Spleen (tissue), 11 donors: ENCODE data around the gene SLC2A6. TPM values are rescaled to one million over a fixed set of nuclear protein-coding genes. Genes with fewer than 3 reads are reported as not detected.
A peak's percentile ranks its signal among the peaks of the same experiment; 100 is the strongest.

Experiments used
- DNase-seq: peaks from one replicate; pipeline ENCODE4 v3.0.0-alpha.2; 2020
- H3K27ac ChIP-seq, 8 donors: fragments of 200-600 bp; sonication (generic) in 7 of 8; 1 replicate in 4 of 8; 2 replicates in 4 of 8; pipeline versions ENCODE4 v1.5.0 to v1.8.0; 2016 to 2021; ENCODE audit warnings: inconsistent platforms in 4 of 8, mild to moderate bottlenecking in 4 of 8, moderate library complexity in 1 of 8
- H3K27me3 ChIP-seq, 7 donors: fragments of 200-600 bp; sonication (generic) in 6 of 7; replicated peaks in 1 of 7; 1 replicate in 4 of 7; 2 replicates in 3 of 7; pipeline versions ENCODE4 v1.5.0 to v1.8.0; 2016 to 2021; ENCODE audit warnings: inconsistent platforms in 3 of 7, mild to moderate bottlenecking in 1 of 7
- H3K36me3 ChIP-seq, 6 donors: fragments of 200-600 bp; sonication (generic) in 5 of 6; 1 replicate in 4 of 6; 2 replicates in 2 of 6; pipeline versions ENCODE4 v1.5.0 to v1.8.0; 2016 to 2021; ENCODE audit warnings: inconsistent platforms in 2 of 6
- H3K4me1 ChIP-seq, 6 donors: fragments of 200-600 bp; sonication (generic) in 5 of 6; 1 replicate in 3 of 6; 2 replicates in 3 of 6; pipeline versions ENCODE4 v1.5.0 to v1.8.0; 2016 to 2021; ENCODE audit warnings: inconsistent platforms in 3 of 6
- H3K4me3 ChIP-seq, 8 donors: fragments of 200-600 bp; sonication (generic) in 7 of 8; 1 replicate in 4 of 8; 2 replicates in 4 of 8; pipeline versions ENCODE4 v1.5.0 to v1.8.0; 2016 to 2021; ENCODE audit warnings: inconsistent platforms in 4 of 8, mild to moderate bottlenecking in 4 of 8, moderate library complexity in 2 of 8
- H3K9me3 ChIP-seq, 8 donors: fragments of 200-600 bp; sonication (generic) in 7 of 8; 1 replicate in 4 of 8; 2 replicates in 4 of 8; pipeline versions ENCODE4 v1.5.0 to v1.8.0; 2016 to 2021; ENCODE audit warnings: inconsistent platforms in 4 of 8
- CTCF ChIP-seq, 11 experiments: fragments of 200-600 bp in 7 of 11; fragments of 450-650 bp in 4 of 11; sonication (generic) in 4 of 11; IDR thresholded peaks in 8 of 11; conservative IDR thresholded peaks in 3 of 11; 1 replicate in 7 of 11; 2 replicates in 4 of 11; pipeline versions ENCODE4 v1.4.0 to v1.8.0; 2016 to 2021; ENCODE audit warnings: antibody characterized with exemption in 11 of 11, inconsistent platforms in 4 of 11, mild to moderate bottlenecking in 1 of 11
- POLR2A ChIP-seq, 3 donors: fragments of 450-650 bp; IDR thresholded peaks; one replicate each; pipeline ENCODE4 v1.5.1; 2017; ENCODE audit warnings: antibody characterized with exemption in 3 of 3, mild to moderate bottlenecking in 1 of 3
- POLR2AphosphoS5 ChIP-seq, 3 donors: sonication (generic); formaldehyde crosslinking; IDR thresholded peaks; one replicate each; pipeline ENCODE4 v1.5.1; 2017; ENCODE audit warnings: antibody characterized with exemption in 3 of 3
- WGBS, 5 donors: extraction: QIAGEN DNeasy Blood & Tissue Kit in 3 of 5; methylation state at CpG; one replicate each; pipeline versions ENCODE4 v1.1.5 to v1.1.7; 2013 to 2018; 5-methylcytosine and 5-hydroxymethylcytosine counted together
- intact Hi-C: fragments of 100-400 bp; cut with DNase I; formaldehyde crosslinking; loops from one replicate; pipeline ENCODE4 v1.15.0; 2023; ENCODE audit warnings: low total_unique reads
- polyA plus RNA-seq, 3 donors: library from polyadenylated mRNA; stranded (reverse); fragments of 200-250 nt; gene quantifications; one replicate each; pipeline ENCODE4 v1.2.1, GENCODE V29; 2013
- total RNA-seq, 7 donors: library from RNA; depleted of rRNA in 3 of 7; stranded (reverse); fragments of >200 nt in 3 of 7; fragmentation: NEBNext Ultra II Directional in 4 of 7; extraction: Animal tissue kit (Norgen Biotek cat#: 25700) in 4 of 7; gene quantifications; one replicate each; pipeline versions ENCODE4 v1.1.0 to v1.2.1, GENCODE V29; 2016 to 2021
- donor health status: healthy with polysubstance abuse.
- donor health status: DM: no; HTN: no; CAD: no; lungs with moderate emphysema.
- donor health status: DM: no; HTN: no; CAD: no.
- donor health status: Bipolar disorder and iron deficiency.
- donor health status: healthy.
- donor health status: DM: no; HTN: no; CAD: no.
- donor health status: DM: yes; HTN: yes; CAD: no.

SLC2A6 gene
- total and polyA plus RNA-seq, 10 donors = 15.4 to 35.0 (median 21.9) TPM

DNA sequence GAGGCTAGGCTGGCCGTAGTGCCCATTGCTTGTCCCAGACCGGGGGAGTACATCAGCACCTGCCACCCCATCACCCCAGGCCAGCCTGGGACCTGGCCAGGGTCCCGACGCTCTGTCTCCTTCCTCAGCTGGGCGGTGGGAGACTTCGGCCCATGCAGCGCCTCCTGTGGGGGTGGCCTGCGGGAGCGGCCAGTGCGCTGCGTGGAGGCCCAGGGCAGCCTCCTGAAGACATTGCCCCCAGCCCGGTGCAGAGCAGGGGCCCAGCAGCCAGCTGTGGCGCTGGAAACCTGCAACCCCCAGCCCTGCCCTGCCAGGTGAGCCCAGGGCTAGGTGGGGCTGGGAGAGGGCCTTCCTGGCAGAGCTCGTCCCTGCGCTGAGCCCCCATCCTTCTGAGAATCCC is 35.7 kb downstream of the SLC2A6 start:
- 85 to 96% (median 94%) methylated on average over 2 to 15 of the region's 15 CpGs; no CpG with 5 or more reads in 1 of the 5 donors for WGBS, 5 donors
- intact Hi-C loops = no loop called here
- Histone ChIP-seq H3K4me3 (no peak overlapping the region), H3K9me3 (no peaks in the 10 kb centered on the region), H3K4me1 (peaks cover 0 to 14% (median 1%) of the 10 kb centered on the region in 6 donors), H3K27ac (no peak overlapping the region), H3K36me3 (no peaks in the 10 kb centered on the region), H3K27me3 (no peaks in the 10 kb centered on the region)
- TF ChIP-seq CTCF (IDR thresholded peaks at IDR 0.05 in 8 of 11, conservative IDR thresholded peaks at IDR 0.05 in 3 of 11) (no peak), POLR2AphosphoS5 (IDR thresholded peaks at IDR 0.05) (no peak), POLR2A (IDR thresholded peaks at IDR 0.05) (no peak)
- DNase-seq = no peak

DNA sequence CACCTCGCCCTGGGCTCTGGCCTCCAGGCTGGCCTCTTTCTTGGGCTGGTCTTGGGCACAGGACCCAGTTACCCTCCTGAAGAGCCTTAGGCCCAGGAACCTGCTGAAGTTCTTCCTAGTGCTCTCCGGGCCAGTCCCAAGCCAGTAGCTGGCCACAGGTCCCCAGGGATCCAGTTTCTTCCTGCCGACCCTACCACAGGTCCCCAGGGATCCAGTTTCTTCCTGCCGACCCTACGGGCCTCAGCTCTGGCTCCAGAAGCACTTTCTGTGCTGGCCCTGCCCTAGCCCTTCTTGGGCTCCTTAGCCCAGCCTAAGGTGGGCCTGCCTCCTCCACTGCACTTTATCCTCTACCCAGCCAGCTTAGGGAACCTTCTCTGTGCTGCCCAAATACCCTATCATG is 37.3 kb downstream of the SLC2A6 start:
- peak overlapping the region in 6 of 8 donors; percentile 61 to 80 (median 70) for H3K27ac ChIP-seq
- no peak overlapping the region for H3K4me3 ChIP-seq
- no peaks in the 10 kb centered on the region for H3K36me3 ChIP-seq
- H3K27me3 ChIP-seq = no peaks in the 10 kb centered on the region
- WGBS, 5 donors = 44 to 73% (median 68%) methylated on average over 5 of the region's 5 CpGs
- H3K4me1 ChIP-seq = peaks cover 0 to 14% (median 1%) of the 10 kb centered on the region in 6 donors
- no peak for DNase-seq
- TF ChIP-seq CTCF (IDR thresholded peaks at IDR 0.05 in 8 of 11, conservative IDR thresholded peaks at IDR 0.05 in 3 of 11) (no peak), POLR2AphosphoS5 (IDR thresholded peaks at IDR 0.05) (no peak), POLR2A (IDR thresholded peaks at IDR 0.05) (no peak)
- intact Hi-C loops = no loop called here
- no peaks in the 10 kb centered on the region for H3K9me3 ChIP-seq

DNA sequence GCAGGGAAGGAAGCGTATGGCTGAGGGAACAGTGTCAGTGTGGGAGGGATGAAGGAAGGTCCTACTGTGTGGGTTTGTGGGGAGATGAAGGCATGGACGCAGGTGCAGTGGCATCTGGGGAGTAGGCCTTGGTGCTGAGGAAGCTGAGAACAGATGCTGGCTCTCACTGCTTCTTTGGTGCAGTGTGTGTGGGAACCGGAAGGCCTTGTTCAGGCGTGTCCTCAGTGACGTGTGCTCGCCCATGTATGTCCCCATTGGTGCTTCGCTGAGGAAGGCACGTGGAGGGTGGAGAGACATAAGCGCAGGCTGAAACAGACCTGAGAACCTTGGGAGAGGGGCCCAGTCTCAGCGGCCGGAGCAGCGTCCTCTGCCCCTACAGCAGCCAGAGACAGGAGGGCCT is 38.0 kb downstream of the SLC2A6 start:
- H3K4me1 ChIP-seq = peaks cover 0 to 14% (median 1%) of the 10 kb centered on the region in 6 donors
- WGBS, 5 donors = 67 to 87% (median 74%) methylated on average over 12 of the region's 12 CpGs
- no peaks in the 10 kb centered on the region for H3K36me3 ChIP-seq
- TF ChIP-seq POLR2AphosphoS5 (IDR thresholded peaks at IDR 0.05) (peak; percentile 33 to 77 (median 77)), CTCF (IDR thresholded peaks at IDR 0.05 in 8 of 11, conservative IDR thresholded peaks at IDR 0.05 in 3 of 11) (no peak)
- peak overlapping the region; percentile 6 to 80 (median 64) for H3K27ac ChIP-seq
- no peak overlapping the region for H3K4me3 ChIP-seq
- DNase-seq = peak; percentile 87
- intact Hi-C loops = no loop called here
- H3K27me3 ChIP-seq = no peaks in the 10 kb centered on the region
- H3K9me3 ChIP-seq = no peaks in the 10 kb centered on the region

DNA sequence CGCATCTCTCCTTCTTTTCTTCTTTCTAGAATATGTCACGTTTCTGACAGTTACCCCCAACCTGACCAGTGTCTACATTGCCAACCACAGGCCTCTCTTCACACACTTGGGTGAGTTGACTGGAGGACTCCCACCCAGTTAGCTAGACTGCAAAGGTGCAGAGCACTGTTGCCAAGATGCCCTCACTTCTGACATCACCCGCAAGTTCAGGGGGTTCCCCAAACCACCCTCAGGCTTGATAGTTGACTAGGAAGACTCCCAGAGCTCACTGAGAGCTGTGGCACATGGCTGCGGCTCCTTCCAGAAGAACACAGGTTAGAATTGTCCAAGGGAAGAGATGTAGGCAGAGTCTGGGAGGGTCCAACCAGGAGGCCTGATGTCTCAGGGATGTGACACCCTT is 39.6 kb downstream of the SLC2A6 start:
- intact Hi-C loops = no loop called here
- no peaks in the 10 kb centered on the region for H3K36me3 ChIP-seq
- no peak for DNase-seq

More for the DNA sequence above, 39.6 kb downstream of the SLC2A6 start:
- no peaks in the 10 kb centered on the region for H3K9me3 ChIP-seq
- peaks cover 0 to 14% (median 1%) of the 10 kb centered on the region in 6 donors for H3K4me1 ChIP-seq
- no peaks in the 10 kb centered on the region for H3K27me3 ChIP-seq
- H3K4me3 ChIP-seq = no peak overlapping the region
- no peak for TF ChIP-seq POLR2AphosphoS5 (IDR thresholded peaks at IDR 0.05)
- no peak for TF ChIP-seq CTCF (IDR thresholded peaks at IDR 0.05 in 8 of 11, conservative IDR thresholded peaks at IDR 0.05 in 3 of 11)
- no peak for TF ChIP-seq POLR2A (IDR thresholded peaks at IDR 0.05)
- 64 to 76% (median 68%) methylated on average over 4 of the region's 4 CpGs for whole genome bisulfite sequencing, 5 donors
- no peak overlapping the region for H3K27ac ChIP-seq
